Spleen (tissue), 11 donors: ENCODE measurements around the gene PLEKHA3. TPM values are rescaled to one million over a fixed set of nuclear protein-coding genes. Genes with fewer than 3 reads are reported as not detected.

Experiments
- DNase-seq: peaks from one replicate; pipeline ENCODE4 v3.0.0-alpha.2; 2020
- H3K27ac ChIP-seq, 8 donors: fragments of 200-600 bp; sonication (generic) in 7 of 8; 1 replicate in 4 of 8; 2 replicates in 4 of 8; pipeline versions ENCODE4 v1.5.0 to v1.8.0; 2016 to 2021; ENCODE audit warnings: inconsistent platforms in 4 of 8, mild to moderate bottlenecking in 4 of 8, moderate library complexity in 1 of 8
- H3K27me3 ChIP-seq, 7 donors: fragments of 200-600 bp; sonication (generic) in 6 of 7; replicated peaks in 1 of 7; 1 replicate in 4 of 7; 2 replicates in 3 of 7; pipeline versions ENCODE4 v1.5.0 to v1.8.0; 2016 to 2021; ENCODE audit warnings: inconsistent platforms in 3 of 7, mild to moderate bottlenecking in 1 of 7
- H3K36me3 ChIP-seq, 6 donors: fragments of 200-600 bp; sonication (generic) in 5 of 6; 1 replicate in 4 of 6; 2 replicates in 2 of 6; pipeline versions ENCODE4 v1.5.0 to v1.8.0; 2016 to 2021; ENCODE audit warnings: inconsistent platforms in 2 of 6
- H3K4me1 ChIP-seq, 6 donors: fragments of 200-600 bp; sonication (generic) in 5 of 6; 1 replicate in 3 of 6; 2 replicates in 3 of 6; pipeline versions ENCODE4 v1.5.0 to v1.8.0; 2016 to 2021; ENCODE audit warnings: inconsistent platforms in 3 of 6
- H3K4me3 ChIP-seq, 8 donors: fragments of 200-600 bp; sonication (generic) in 7 of 8; 1 replicate in 4 of 8; 2 replicates in 4 of 8; pipeline versions ENCODE4 v1.5.0 to v1.8.0; 2016 to 2021; ENCODE audit warnings: inconsistent platforms in 4 of 8, mild to moderate bottlenecking in 4 of 8, moderate library complexity in 2 of 8
- H3K9me3 ChIP-seq, 8 donors: fragments of 200-600 bp; sonication (generic) in 7 of 8; 1 replicate in 4 of 8; 2 replicates in 4 of 8; pipeline versions ENCODE4 v1.5.0 to v1.8.0; 2016 to 2021; ENCODE audit warnings: inconsistent platforms in 4 of 8
- CTCF ChIP-seq, 11 experiments: fragments of 200-600 bp in 7 of 11; fragments of 450-650 bp in 4 of 11; sonication (generic) in 4 of 11; IDR thresholded peaks in 8 of 11; conservative IDR thresholded peaks in 3 of 11; 1 replicate in 7 of 11; 2 replicates in 4 of 11; pipeline versions ENCODE4 v1.4.0 to v1.8.0; 2016 to 2021; ENCODE audit warnings: antibody characterized with exemption in 11 of 11, inconsistent platforms in 4 of 11, mild to moderate bottlenecking in 1 of 11
- POLR2A ChIP-seq, 3 donors: fragments of 450-650 bp; IDR thresholded peaks; one replicate each; pipeline ENCODE4 v1.5.1; 2017; ENCODE audit warnings: antibody characterized with exemption in 3 of 3, mild to moderate bottlenecking in 1 of 3
- POLR2AphosphoS5 ChIP-seq, 3 donors: sonication (generic); formaldehyde crosslinking; IDR thresholded peaks; one replicate each; pipeline ENCODE4 v1.5.1; 2017; ENCODE audit warnings: antibody characterized with exemption in 3 of 3
- WGBS, 5 donors: extraction: QIAGEN DNeasy Blood & Tissue Kit in 3 of 5; methylation state at CpG; one replicate each; pipeline versions ENCODE4 v1.1.5 to v1.1.7; 2013 to 2018; 5-methylcytosine and 5-hydroxymethylcytosine counted together
- intact Hi-C: fragments of 100-400 bp; cut with DNase I; formaldehyde crosslinking; loops from one replicate; pipeline ENCODE4 v1.15.0; 2023; ENCODE audit warnings: low total_unique reads
- polyA plus RNA-seq, 3 donors: library from polyadenylated mRNA; stranded (reverse); fragments of 200-250 nt; gene quantifications; one replicate each; pipeline ENCODE4 v1.2.1, GENCODE V29; 2013
- total RNA-seq, 7 donors: library from RNA; depleted of rRNA in 3 of 7; stranded (reverse); fragments of >200 nt in 3 of 7; fragmentation: NEBNext Ultra II Directional in 4 of 7; extraction: Animal tissue kit (Norgen Biotek cat#: 25700) in 4 of 7; gene quantifications; one replicate each; pipeline versions ENCODE4 v1.1.0 to v1.2.1, GENCODE V29; 2016 to 2021
- donor health status: healthy with polysubstance abuse.
- donor health status: DM: no; HTN: no; CAD: no; lungs with moderate emphysema.
- donor health status: DM: no; HTN: no; CAD: no.
- donor health status: Bipolar disorder and iron deficiency.
- donor health status: healthy.
- donor health status: DM: no; HTN: no; CAD: no.
- donor health status: DM: yes; HTN: yes; CAD: no.

The PLEKHA3 gene
- total and polyA plus RNA-seq, 10 donors: 2.0 to 36.9 (median 19.9) TPM

GRCh38 chr2:178542161-178542560 is 61.9 kb downstream of the PLEKHA3 start:
- peaks cover 2 to 100% (median 66%) of the 10 kb centered on the region in 6 donors for H3K36me3 ChIP-seq
- no peaks in the 10 kb centered on the region for H3K27me3 ChIP-seq
- H3K4me1 ChIP-seq: no peaks in the 10 kb centered on the region
- 90 to 97% (median 95%) methylated on average over 12 of the region's 12 CpGs for WGBS, 5 donors
- H3K27ac ChIP-seq: no peak overlapping the region
- TF ChIP-seq CTCF (IDR thresholded peaks at IDR 0.05 in 8 of 11, conservative IDR thresholded peaks at IDR 0.05 in 3 of 11) (no peak), POLR2AphosphoS5 (IDR thresholded peaks at IDR 0.05) (no peak), POLR2A (IDR thresholded peaks at IDR 0.05) (no peak)
- H3K9me3 ChIP-seq: no peaks in the 10 kb centered on the region
- H3K4me3 ChIP-seq: no peak overlapping the region
- DNase-seq: no peak
- intact Hi-C loops: no loop called here

GRCh38 chr2:178542569-178542968 is 62.3 kb downstream of the PLEKHA3 start:
- no peak for DNase-seq
- Histone ChIP-seq H3K27ac (no peak overlapping the region), H3K4me1 (no peaks in the 10 kb centered on the region), H3K4me3 (no peak overlapping the region), H3K36me3 (peaks cover 2 to 100% (median 64%) of the 10 kb centered on the region in 6 donors), H3K9me3 (no peaks in the 10 kb centered on the region), H3K27me3 (no peaks in the 10 kb centered on the region)
- intact Hi-C loops: no loop called here
- TF ChIP-seq POLR2AphosphoS5 (IDR thresholded peaks at IDR 0.05) (no peak), CTCF (IDR thresholded peaks at IDR 0.05 in 8 of 11, conservative IDR thresholded peaks at IDR 0.05 in 3 of 11) (no peak)
- 90 to 97% (median 92%) methylated on average over 5 of the region's 5 CpGs for WGBS, 5 donors

GRCh38 chr2:178550352-178550751 is 70.1 kb downstream of the PLEKHA3 start:
- no peaks in the 10 kb centered on the region for H3K4me1 ChIP-seq
- H3K36me3 ChIP-seq: peaks cover 0 to 96% (median 44%) of the 10 kb centered on the region in 6 donors
- 92 to 96% (median 95%) methylated on average over 2 of the region's 2 CpGs for WGBS, 5 donors
- H3K4me3 ChIP-seq: no peak overlapping the region
- no peak for DNase-seq
- intact Hi-C loops: no loop called here
- no peaks in the 10 kb centered on the region for H3K27me3 ChIP-seq
- no peak overlapping the region for H3K27ac ChIP-seq
- H3K9me3 ChIP-seq: no peaks in the 10 kb centered on the region
- no peak for TF ChIP-seq POLR2A (IDR thresholded peaks at IDR 0.05)
- no peak for TF ChIP-seq POLR2AphosphoS5 (IDR thresholded peaks at IDR 0.05)
- no peak for TF ChIP-seq CTCF (IDR thresholded peaks at IDR 0.05 in 8 of 11, conservative IDR thresholded peaks at IDR 0.05 in 3 of 11)

GRCh38 chr2:178553047-178553446 is 72.8 kb downstream of the PLEKHA3 start:
- intact Hi-C loops: no loop called here
- TF ChIP-seq POLR2AphosphoS5 (IDR thresholded peaks at IDR 0.05) (no peak), CTCF (IDR thresholded peaks at IDR 0.05 in 8 of 11, conservative IDR thresholded peaks at IDR 0.05 in 3 of 11) (no peak), POLR2A (IDR thresholded peaks at IDR 0.05) (no peak)
- Histone ChIP-seq H3K4me3 (no peak overlapping the region), H3K4me1 (no peaks in the 10 kb centered on the region), H3K27ac (no peak overlapping the region), H3K9me3 (no peaks in the 10 kb centered on the region), H3K36me3 (peaks cover 0 to 85% (median 30%) of the 10 kb centered on the region in 6 donors), H3K27me3 (no peaks in the 10 kb centered on the region)
- WGBS, 5 donors: 93 to 98% (median 94%) methylated on average over 2 of the region's 2 CpGs
- DNase-seq: no peak

Other genes starting within 250 kb of the PLEKHA3 start
- gene PRKRA, start 29.3 kb upstream of the PLEKHA3 start, total RNA-seq: 10 to 100 TPM; 29.7 to 57.4 (median 37.2) TPM
- gene PRKRA, start 29.3 kb upstream of the PLEKHA3 start, polyA plus RNA-seq: 10 to 100 TPM; 24.3 to 27.7 (median 26.0) TPM
- 1 to 10 TPM; 1.0 to 3.3 (median 1.7) TPM for gene PJVK, start 29.1 kb upstream of the PLEKHA3 start, total RNA-seq
- gene PJVK, start 29.1 kb upstream of the PLEKHA3 start, polyA plus RNA-seq: 1 to 10 TPM; 2.2 to 8.2 (median 4.1) TPM
- gene FKBP7, start 1.9 kb upstream of the PLEKHA3 start, total RNA-seq: 1 to 10 TPM; 3.0 to 5.8 (median 3.7) TPM
- gene FKBP7, start 1.9 kb upstream of the PLEKHA3 start, polyA plus RNA-seq: 1 to 10 TPM; 1.8 to 5.1 (median 3.1) TPM